ENCODE data around the gene FSIP1. TPM values are rescaled to one million over a fixed set of nuclear protein-coding genes. Genes with fewer than 3 reads are reported as not detected.
A peak's percentile ranks its signal among the peaks of the same experiment; 100 is the strongest.

The FSIP1 gene
- total and polyA plus RNA-seq, 5 donors: 0.16 to 0.53 (median 0.34) TPM

- Histone ChIP-seq H3K4me1 (ENCODE audit: control insufficient read depth, insufficient read depth, low read length) (peaks cover 2% of the 10 kb centered on the region), H3K9me3 (ENCODE audit: control insufficient read depth, low read length) (no peaks in the 10 kb centered on the region), H3K4me3 (ENCODE audit: low read length) (no peak overlapping the region), H3K27ac (ENCODE audit: low read length) (no peak overlapping the region), H3K27me3 (ENCODE audit: control insufficient read depth, insufficient read depth) (no peaks in the 10 kb centered on the region)
- no peak for ATAC-seq
- intact Hi-C loops (cut with DNase I): no loop called here
- 84% methylated on average over 4 of the region's 4 CpGs for WGBS
- no peak for DNase-seq
Measured at GRCh38 chr15:39564972-39565665, 217.5 kb downstream of the FSIP1 start.

DNA sequence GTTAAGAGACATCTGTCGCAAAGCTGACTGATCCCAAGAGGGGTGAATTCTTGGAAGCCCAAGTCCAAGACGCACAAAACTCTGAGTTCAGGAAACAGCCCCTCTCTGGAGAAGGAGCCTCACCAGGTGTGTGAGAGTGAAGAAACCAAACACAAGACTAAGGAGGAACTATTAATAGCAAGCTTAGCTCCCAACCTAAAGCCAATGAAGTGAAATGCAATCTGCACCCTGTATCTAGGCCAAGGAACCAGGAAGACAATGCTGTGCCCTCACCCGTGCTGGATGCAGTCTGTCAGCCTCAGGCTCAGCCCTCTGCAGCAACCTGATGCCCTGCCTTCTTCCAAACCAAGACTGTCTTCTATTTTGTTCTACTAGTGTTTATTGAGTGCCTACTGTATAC lies 224.2 kb downstream of the FSIP1 start:
- intact Hi-C loops (cut with DNase I): no loop called here
- H3K9me3 ChIP-seq (ENCODE audit: control insufficient read depth, low read length): no peaks in the 10 kb centered on the region
- no peak overlapping the region for H3K4me3 ChIP-seq (ENCODE audit: low read length)
- peaks cover 2% of the 10 kb centered on the region for H3K4me1 ChIP-seq (ENCODE audit: control insufficient read depth, insufficient read depth, low read length)
- no peaks in the 10 kb centered on the region for H3K27me3 ChIP-seq (ENCODE audit: control insufficient read depth, insufficient read depth)
- 82% methylated on average over 3 of the region's 3 CpGs for WGBS
- H3K27ac ChIP-seq (ENCODE audit: low read length): no peak overlapping the region
- no peak for ATAC-seq
- DNase-seq: no peak

GRCh38 chr15:39556461-39556860 lies 226.2 kb downstream of the FSIP1 start:
- Histone ChIP-seq H3K27me3 (ENCODE audit: control insufficient read depth, insufficient read depth) (no peaks in the 10 kb centered on the region), H3K27ac (ENCODE audit: low read length) (no peak overlapping the region), H3K4me1 (ENCODE audit: control insufficient read depth, insufficient read depth, low read length) (peaks cover 5% of the 10 kb centered on the region), H3K4me3 (ENCODE audit: low read length) (no peak overlapping the region), H3K9me3 (ENCODE audit: control insufficient read depth, low read length) (no peaks in the 10 kb centered on the region)
- intact Hi-C loops (cut with DNase I): no loop called here
- no peak for DNase-seq
- WGBS: 85% methylated on average over 7 of the region's 7 CpGs
- no peak for ATAC-seq

- H3K9me3 ChIP-seq (ENCODE audit: control insufficient read depth, low read length): no peaks in the 10 kb centered on the region
- ATAC-seq (peak; percentile 52 to 67), DNase-seq (peak in 2 of 3 donors; percentile 26 to 76)
- no peaks in the 10 kb centered on the region for H3K27me3 ChIP-seq (ENCODE audit: control insufficient read depth, insufficient read depth)
- WGBS: 62% methylated on average over 4 of the region's 4 CpGs
- intact Hi-C loops (cut with DNase I): no loop called here
- no peak overlapping the region for H3K4me3 ChIP-seq (ENCODE audit: low read length)
- peaks cover 5% of the 10 kb centered on the region for H3K4me1 ChIP-seq (ENCODE audit: control insufficient read depth, insufficient read depth, low read length)
- H3K27ac ChIP-seq (ENCODE audit: low read length): no peak overlapping the region
Measured at GRCh38 chr15:39555885-39556284, 226.8 kb downstream of the FSIP1 start.

DNA sequence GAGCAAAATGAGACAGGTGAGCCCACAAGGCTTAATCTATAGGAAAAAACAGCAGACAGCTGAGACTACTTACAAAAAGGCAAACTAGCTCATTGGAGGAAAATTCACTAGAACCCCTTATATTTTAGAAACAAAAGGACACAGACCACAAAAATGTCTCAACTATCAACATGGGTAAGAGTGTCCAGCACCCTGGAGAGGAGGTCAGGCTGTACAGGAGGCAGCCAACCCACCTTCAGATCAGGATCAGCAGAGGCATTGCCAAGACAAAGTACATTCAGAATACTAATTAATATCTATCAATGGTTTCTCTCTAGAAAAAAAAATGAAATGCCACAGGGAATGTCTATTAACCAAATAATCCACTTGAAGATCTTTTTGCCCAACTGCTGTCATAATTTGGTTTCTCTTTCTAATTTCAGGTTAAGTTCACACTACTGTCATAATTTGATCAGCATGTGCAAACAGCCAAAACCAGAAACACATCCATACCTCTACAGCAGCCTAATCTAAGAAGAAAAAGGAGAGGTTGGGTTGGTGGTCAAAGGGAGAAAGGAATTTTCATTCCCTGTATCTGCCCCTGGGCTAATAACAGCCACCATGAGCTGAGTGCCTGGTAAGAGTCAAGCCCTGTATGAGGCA lies 227.8 kb downstream of the FSIP1 start:
- Histone ChIP-seq H3K4me1 (ENCODE audit: control insufficient read depth, insufficient read depth, low read length) (peaks cover 5% of the 10 kb centered on the region), H3K27me3 (ENCODE audit: control insufficient read depth, insufficient read depth) (no peaks in the 10 kb centered on the region), H3K27ac (ENCODE audit: low read length) (no peak overlapping the region), H3K9me3 (ENCODE audit: control insufficient read depth, low read length) (no peaks in the 10 kb centered on the region), H3K4me3 (ENCODE audit: low read length) (no peak overlapping the region)
- DNase-seq (no peak), ATAC-seq (no peak)
- intact Hi-C loops (cut with DNase I): no loop called here

- no peaks in the 10 kb centered on the region for H3K27me3 ChIP-seq (ENCODE audit: control insufficient read depth, insufficient read depth)
- peaks cover 5% of the 10 kb centered on the region for H3K4me1 ChIP-seq (ENCODE audit: control insufficient read depth, insufficient read depth, low read length)
- ATAC-seq: peak in 1 of 2 donors; percentile 20
- H3K9me3 ChIP-seq (ENCODE audit: control insufficient read depth, low read length): no peaks in the 10 kb centered on the region
- intact Hi-C loops (cut with DNase I): no loop called here
- no peak overlapping the region for H3K4me3 ChIP-seq (ENCODE audit: low read length)
- DNase-seq: no peak
- no peak overlapping the region for H3K27ac ChIP-seq (ENCODE audit: low read length)
- 29% methylated on average over 2 of the region's 2 CpGs for WGBS
Measured at GRCh38 chr15:39553947-39554693, 228.5 kb downstream of the FSIP1 start.

- no peak for ATAC-seq
- Histone ChIP-seq H3K9me3 (ENCODE audit: control insufficient read depth, low read length) (no peaks in the 10 kb centered on the region), H3K4me1 (ENCODE audit: control insufficient read depth, insufficient read depth, low read length) (peaks cover 5% of the 10 kb centered on the region), H3K4me3 (ENCODE audit: low read length) (no peak overlapping the region), H3K27me3 (ENCODE audit: control insufficient read depth, insufficient read depth) (no peaks in the 10 kb centered on the region), H3K27ac (ENCODE audit: low read length) (no peak overlapping the region)
- intact Hi-C loops (cut with DNase I): no loop called here
- no peak for DNase-seq
- WGBS: 56% methylated on average over 2 of the region's 2 CpGs
Measured at GRCh38 chr15:39552556-39552955, 230.1 kb downstream of the FSIP1 start.

DNA sequence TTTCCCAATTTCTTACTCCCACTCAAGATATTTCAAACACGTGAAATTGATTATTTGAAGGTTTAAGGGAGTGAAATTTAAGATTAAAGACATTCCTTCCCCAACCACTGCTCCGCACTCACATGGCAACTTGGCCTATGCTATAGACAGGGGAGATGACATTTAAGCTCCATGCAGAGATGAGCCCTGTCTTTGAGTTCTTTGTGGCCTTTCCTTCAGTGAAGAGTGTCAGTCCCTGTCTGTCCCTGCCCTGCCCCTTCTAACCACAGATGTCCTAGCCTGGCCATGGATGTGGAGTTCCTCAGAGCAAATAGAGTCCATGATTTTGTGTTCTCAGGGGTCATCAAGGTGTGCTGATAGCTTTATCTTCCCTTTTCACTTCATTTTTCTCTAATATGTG lies 231.2 kb downstream of the FSIP1 start:
- Histone ChIP-seq H3K4me3 (ENCODE audit: low read length) (no peak overlapping the region), H3K9me3 (ENCODE audit: control insufficient read depth, low read length) (no peaks in the 10 kb centered on the region), H3K4me1 (ENCODE audit: control insufficient read depth, insufficient read depth, low read length) (peaks cover 5% of the 10 kb centered on the region), H3K27ac (ENCODE audit: low read length) (no peak overlapping the region), H3K27me3 (ENCODE audit: control insufficient read depth, insufficient read depth) (no peaks in the 10 kb centered on the region)
- ATAC-seq (no peak), DNase-seq (no peak)
- 93% methylated on average over 2 of the region's 2 CpGs for WGBS
- intact Hi-C loops (cut with DNase I): no loop called here

Other genes starting within 250 kb of the FSIP1 start
- gene THBS1, start 201.8 kb downstream of the FSIP1 start, total RNA-seq: 100 to 1,000 TPM in 1 of 4 donors, 10 to 100 TPM in 3; 31.3 to 462 (median 41.8) TPM
- 38.8 TPM for gene THBS1, start 201.8 kb downstream of the FSIP1 start, polyA plus RNA-seq
- 1 to 10 TPM; 1.4 to 3.9 (median 1.8) TPM for gene GPR176, start 137.4 kb upstream of the FSIP1 start, total RNA-seq
- 1.8 TPM for gene GPR176, start 137.4 kb upstream of the FSIP1 start, polyA plus RNA-seq
- 10 to 100 TPM; 22.3 to 28.3 (median 25.1) TPM for gene EIF2AK4, start 151.3 kb upstream of the FSIP1 start, total RNA-seq
- 35.4 TPM for gene EIF2AK4, start 151.3 kb upstream of the FSIP1 start, polyA plus RNA-seq

Data from right cardiac atrium (tissue), 5 donors.